Activated CD4-positive, alpha-beta T cell treated with anti-CD3 and anti-CD28 coated beads, Interleukin-2, amount 10 ng/mL, durations not matched to agents 7 days and 5 days (primary cell): ENCODE measurements around the gene XXYLT1. TPM values are rescaled to one million over a fixed set of nuclear protein-coding genes. Genes with fewer than 3 reads are reported as not detected.
"Not testable (repeated sequence)": the region's sequence is repeated elsewhere in the genome, so short reads cannot be mapped to it uniquely, and the experiment has no call there.

Experiments used
- CTCF ChIA-PET: fragments of 350-600 bp; sonication (Branson Sonifier 250); formaldehyde crosslinking; loops from one replicate; lab custom pipeline; 2021; ENCODE audit warnings: antibody characterized with exemption; lab: Charles Lee
- POLR2A ChIA-PET: fragments of 350-600 bp; sonication (Branson Sonifier 250); formaldehyde crosslinking; loops from one replicate; lab custom pipeline; 2021; ENCODE audit warnings: antibody characterized with exemption; lab: Charles Lee
- DNase-seq: peaks from one replicate; pipeline ENCODE4 v3.0.0-alpha.2; 2020
- H3K27ac Mint-ChIP-seq: one replicate; pipeline ENCODE4 v1.8.0; 2021; ENCODE audit warnings: mild to moderate bottlenecking, moderate library complexity, mixed read lengths
- H3K27me3 Mint-ChIP-seq: one replicate; pipeline ENCODE4 v1.8.0; 2021; ENCODE audit warnings: mixed read lengths
- H3K36me3 Mint-ChIP-seq: one replicate; pipeline ENCODE4 v1.8.0; 2021; ENCODE audit warnings: low read depth, mixed read lengths
- H3K4me1 Mint-ChIP-seq: one replicate; pipeline ENCODE4 v1.8.0; 2021; ENCODE audit warnings: mixed read lengths
- H3K4me3 Mint-ChIP-seq: one replicate; pipeline ENCODE4 v1.8.0; 2021; ENCODE audit warnings: mild to moderate bottlenecking, moderate library complexity, mixed read lengths
- H3K9me3 Mint-ChIP-seq: one replicate; pipeline ENCODE4 v1.8.0; 2021; ENCODE audit warnings: mixed read lengths
- total RNA-seq, 2 experiments: library from RNA; stranded (reverse); gene quantifications; one replicate each; pipeline ENCODE4 v1.2.3, GENCODE V29; 2021

XXYLT1 gene
- total RNA-seq, 2 experiments from 2014 or later: 7.7 to 7.8 TPM

GRCh38 chr3:195189821-195190220 lies 81.1 kb downstream of the XXYLT1 start:
- Mint-ChIP-seq H3K36me3 (peaks cover 7% of the 10 kb centered on the region), H3K27me3 (no peaks in the 10 kb centered on the region), H3K4me3 (no peak overlapping the region), H3K4me1 (peaks cover 23% of the 10 kb centered on the region), H3K27ac (no peak overlapping the region), H3K9me3 (peaks cover 17% of the 10 kb centered on the region)
- ChIA-PET POLR2A (no interaction called here), CTCF (no interaction called here)
- DNase-seq: no peak

- ChIA-PET CTCF (interaction anchor here (0.6 to 1.3 kb wide), 4 partner anchors 12 to 354 kb away, joined by 3 to 4 read pairs (median 3); no protein-coding TSS in a partner anchor), POLR2A (no interaction called here)
- Mint-ChIP-seq H3K4me3 (no peak overlapping the region), H3K4me1 (peaks cover 21% of the 10 kb centered on the region), H3K36me3 (peaks cover 7% of the 10 kb centered on the region), H3K9me3 (peaks cover 17% of the 10 kb centered on the region), H3K27ac (no peak overlapping the region), H3K27me3 (no peaks in the 10 kb centered on the region)
- no peak for DNase-seq
Observed at GRCh38 chr3:195188426-195188927, 82.5 kb downstream of the XXYLT1 start.

GRCh38 chr3:195187609-195188425 lies 83.1 kb downstream of the XXYLT1 start:
- DNase-seq: no peak
- Mint-ChIP-seq H3K4me3 (no peak overlapping the region), H3K27ac (no peak overlapping the region), H3K36me3 (peaks cover 7% of the 10 kb centered on the region), H3K4me1 (peaks cover 26% of the 10 kb centered on the region), H3K9me3 (peaks cover 17% of the 10 kb centered on the region), H3K27me3 (no peaks in the 10 kb centered on the region)
- CTCF ChIA-PET: interaction anchor here (1.0 to 1.3 kb wide), 5 partner anchors 8 to 73 kb away, joined by 3 to 4 read pairs (median 3); no protein-coding TSS in a partner anchor
- POLR2A ChIA-PET: no interaction called here

GRCh38 chr3:195186710-195187047 lies 84.3 kb downstream of the XXYLT1 start:
- peaks cover 13% of the 10 kb centered on the region for H3K9me3 Mint-ChIP-seq
- H3K4me3 Mint-ChIP-seq, H3K36me3 Mint-ChIP-seq, DNase-seq, H3K27ac Mint-ChIP-seq, POLR2A ChIA-PET, H3K27me3 Mint-ChIP-seq: not testable (repeated sequence)
- CTCF ChIA-PET: interaction anchor here (1.0 to 1.2 kb wide), 4 partner anchors 9 to 21 kb away, joined by 3 to 4 read pairs (median 4); no protein-coding TSS in a partner anchor
- peaks cover 37% of the 10 kb centered on the region for H3K4me1 Mint-ChIP-seq

GRCh38 chr3:195186041-195186709 lies 84.8 kb downstream of the XXYLT1 start:
- Mint-ChIP-seq H3K4me3 (no peak overlapping the region), H3K36me3 (peaks cover 3% of the 10 kb centered on the region), H3K27ac (no peak overlapping the region), H3K9me3 (peaks cover 10% of the 10 kb centered on the region), H3K27me3 (no peaks in the 10 kb centered on the region), H3K4me1 (peaks cover 37% of the 10 kb centered on the region)
- ChIA-PET CTCF (interaction anchor here (1.0 to 1.2 kb wide), 3 partner anchors 11 to 36 kb away, joined by 3 to 4 read pairs (median 3); no protein-coding TSS in a partner anchor), POLR2A (no interaction called here)
- no peak for DNase-seq

- peaks cover 37% of the 10 kb centered on the region for H3K4me1 Mint-ChIP-seq
- POLR2A ChIA-PET: no interaction called here
- no peak overlapping the region for H3K4me3 Mint-ChIP-seq
Observed at GRCh38 chr3:195185583-195185982, 85.4 kb downstream of the XXYLT1 start.

GRCh38 chr3:195184716-195185421 lies 86.1 kb downstream of the XXYLT1 start:
- Mint-ChIP-seq H3K27ac (peak overlapping the region; percentile 20), H3K36me3 (peaks cover 3% of the 10 kb centered on the region), H3K9me3 (peaks cover 7% of the 10 kb centered on the region), H3K4me3 (no peak overlapping the region), H3K27me3 (no peaks in the 10 kb centered on the region), H3K4me1 (peaks cover 37% of the 10 kb centered on the region)
- no peak for DNase-seq
- POLR2A ChIA-PET: no interaction called here
- CTCF ChIA-PET: interaction anchor here (0.7 to 1.0 kb wide), 4 partner anchors 11 to 665 kb away, joined by 3 to 9 read pairs (median 6); no protein-coding TSS in a partner anchor

More at GRCh38 chr3:195185583-195185982, 85.4 kb downstream of the XXYLT1 start:
- no peak for DNase-seq
- Mint-ChIP-seq H3K27me3 (no peaks in the 10 kb centered on the region), H3K9me3 (peaks cover 7% of the 10 kb centered on the region), H3K36me3 (peaks cover 3% of the 10 kb centered on the region), H3K27ac (no peak overlapping the region)
- CTCF ChIA-PET: interaction anchor here (1.0 to 1.2 kb wide), 3 partner anchors 11 to 37 kb away, joined by 3 to 9 read pairs (median 3); no protein-coding TSS in a partner anchor

GRCh38 chr3:195183071-195183776 lies 87.7 kb downstream of the XXYLT1 start:
- no peak for DNase-seq
- POLR2A ChIA-PET: no interaction called here
- CTCF ChIA-PET: interaction anchor here (1.2 kb wide), 1 partner anchor 16 kb away, joined by 4 read pairs; no protein-coding TSS in a partner anchor
- Mint-ChIP-seq H3K4me1 (peaks cover 38% of the 10 kb centered on the region), H3K4me3 (no peak overlapping the region), H3K9me3 (peaks cover 4% of the 10 kb centered on the region), H3K27me3 (no peaks in the 10 kb centered on the region), H3K27ac (no peak overlapping the region), H3K36me3 (no peaks in the 10 kb centered on the region)

GRCh38 chr3:195182470-195182795 lies 88.5 kb downstream of the XXYLT1 start:
- Mint-ChIP-seq H3K36me3 (no peaks in the 10 kb centered on the region), H3K4me1 (peaks cover 41% of the 10 kb centered on the region), H3K27me3 (no peaks in the 10 kb centered on the region), H3K9me3 (peaks cover 2% of the 10 kb centered on the region), H3K27ac (no peak overlapping the region), H3K4me3 (no peak overlapping the region)
- DNase-seq: no peak
- ChIA-PET POLR2A (no interaction called here), CTCF (interaction anchor here (1.2 kb wide), 1 partner anchor 17 kb away, joined by 4 read pairs; no protein-coding TSS in a partner anchor)

- Mint-ChIP-seq H3K4me3 (no peak overlapping the region), H3K4me1 (peaks cover 45% of the 10 kb centered on the region), H3K36me3 (no peaks in the 10 kb centered on the region), H3K27ac (no peak overlapping the region), H3K27me3 (no peaks in the 10 kb centered on the region), H3K9me3 (no peaks in the 10 kb centered on the region)
- no peak for DNase-seq
- ChIA-PET CTCF (interaction anchor here (1.4 kb wide), 1 partner anchor 9 kb away, joined by 4 read pairs; no protein-coding TSS in a partner anchor), POLR2A (no interaction called here)
Observed at GRCh38 chr3:195181741-195182469, 89.1 kb downstream of the XXYLT1 start.

GRCh38 chr3:195181113-195181498 lies 89.9 kb downstream of the XXYLT1 start:
- ChIA-PET CTCF (interaction anchor here (1.4 kb wide), 1 partner anchor 8 kb away, joined by 4 read pairs; no protein-coding TSS in a partner anchor), POLR2A (no interaction called here)
- no peak overlapping the region for H3K4me3 Mint-ChIP-seq
- H3K9me3 Mint-ChIP-seq: no peaks in the 10 kb centered on the region
- H3K27ac Mint-ChIP-seq: peak overlapping the region; percentile 46
- no peaks in the 10 kb centered on the region for H3K36me3 Mint-ChIP-seq
- peaks cover 38% of the 10 kb centered on the region for H3K4me1 Mint-ChIP-seq
- H3K27me3 Mint-ChIP-seq: no peaks in the 10 kb centered on the region
- no peak for DNase-seq
